SK-N-SH (cell line): ENCODE data around the gene MCC. TPM values are rescaled to one million over a fixed set of nuclear protein-coding genes. Genes with fewer than 3 reads are reported as not detected.

Experiments
- CTCF ChIA-PET: fragments of 300-600, 350-600 bp; formaldehyde crosslinking; extraction: SDS; loops from one replicate; lab custom pipeline; 2021; lab: Yijun Ruan, JAX
- POLR2A ChIA-PET: fragments of 350-600 bp; sonication (Branson Sonifier 250); formaldehyde crosslinking; extraction: SDS; loops from one replicate; lab custom pipeline; 2020; ENCODE audit warnings: antibody characterized with exemption, inconsistent platforms; lab: Yijun Ruan, JAX
- DNase-seq: peaks from one replicate; pipeline ENCODE4 v3.0.0; 2012
- H2AFZ ChIP-seq: fragments of 200-600 bp; sonication (generic); 2 replicates; pipeline ENCODE4 v1.8.1; 2016; ENCODE audit warnings: antibody characterized with exemption, mild to moderate bottlenecking, low read depth
- H3F3A ChIP-seq: fragments of 200-600 bp; sonication (generic); replicated peaks from 2 replicates; pipeline ENCODE3; 2016; ENCODE audit warnings: antibody characterized with exemption, mild to moderate bottlenecking; ENCODE audit not compliant: insufficient read depth
- H3K27ac ChIP-seq, 2 experiments: fragments of 200-500 bp in 1 of 2; fragments of 200-600 bp in 1 of 2; sonication (Bioruptor generic) in 1 of 2; sonication (generic), shearing (Covaris generic) in 1 of 2; 2 replicates each; pipeline versions ENCODE4 v1.5.1 to v1.6.1; 2014 to 2016; ENCODE audit warnings: low read depth in 2 of 2, inconsistent platforms in 1 of 2, low read length in 1 of 2, mild to moderate bottlenecking in 1 of 2, mixed read lengths in 1 of 2
- H3K27me3 ChIP-seq: fragments of 200-600 bp; sonication (generic), shearing (Covaris generic); 2 replicates; pipeline ENCODE4 v1.6.1; 2016; ENCODE audit warnings: mixed run types; ENCODE audit not compliant: insufficient read depth
- H3K36me3 ChIP-seq, 2 experiments: fragments of 200-500 bp in 1 of 2; fragments of 200-600 bp in 1 of 2; sonication (Bioruptor generic) in 1 of 2; sonication (generic) in 1 of 2; replicated peaks in 1 of 2; 2 replicates each; pipeline versions ENCODE3 to v1.5.1; 2014 to 2016; ENCODE audit warnings: low read length in 1 of 2, mild to moderate bottlenecking in 1 of 2; ENCODE audit not compliant: insufficient read depth in 2 of 2, control insufficient read depth in 1 of 2
- H3K4me1 ChIP-seq, 2 experiments: fragments of 200-500 bp in 1 of 2; fragments of 200-600 bp in 1 of 2; sonication (Bioruptor generic) in 1 of 2; sonication (generic), shearing (Covaris generic) in 1 of 2; 2 replicates each; pipeline versions ENCODE4 v1.5.1 to v1.6.1; 2014 to 2016; ENCODE audit warnings: low read depth in 1 of 2, low read length in 1 of 2, mixed run types in 1 of 2; ENCODE audit not compliant: insufficient read depth in 2 of 2, control insufficient read depth in 1 of 2
- H3K4me2 ChIP-seq: fragments of 200-600 bp; sonication (generic), shearing (Covaris generic); 2 replicates; pipeline ENCODE4 v1.6.1; 2017; ENCODE audit warnings: mixed run types
- H3K4me3 ChIP-seq, 2 experiments: fragments of 200-500 bp in 1 of 2; fragments of 200-600 bp in 1 of 2; sonication (Bioruptor generic) in 1 of 2; sonication (generic), shearing (Covaris generic) in 1 of 2; 2 replicates each; pipeline versions ENCODE4 v1.5.1 to v1.8.1; 2014 to 2016; ENCODE audit warnings: low read depth in 2 of 2, inconsistent platforms in 1 of 2, low read length in 1 of 2, mild to moderate bottlenecking in 1 of 2, mixed read lengths in 1 of 2, moderate library complexity in 1 of 2
- H3K79me2 ChIP-seq: fragments of 200-600 bp; sonication (generic); 2 replicates; pipeline ENCODE4 v1.8.1; 2017; ENCODE audit warnings: mild to moderate bottlenecking; ENCODE audit not compliant: insufficient read depth
- H3K9ac ChIP-seq: fragments of 200-600 bp; sonication (generic); 2 replicates; pipeline ENCODE4 v1.6.1; 2017; ENCODE audit warnings: mixed run types
- H3K9me2 ChIP-seq: fragments of 200-600 bp; sonication (generic); 2 replicates; pipeline ENCODE4 v1.6.1; 2017; ENCODE audit warnings: mixed run types
- H3K9me3 ChIP-seq: fragments of 200-600 bp; sonication (generic); 2 replicates; pipeline ENCODE4 v1.6.1; 2017; ENCODE audit warnings: mixed run types, mild to moderate bottlenecking, moderate library complexity
- H4K20me1 ChIP-seq: fragments of 200-600 bp; sonication (generic); 2 replicates; pipeline ENCODE4 v1.6.1; 2017; ENCODE audit warnings: mild to moderate bottlenecking, mixed run types; ENCODE audit not compliant: insufficient read depth
- CTCF ChIP-seq: fragments of 200-600 bp; sonication (generic); IDR thresholded peaks from 2 replicates; pipeline ENCODE4 v1.6.1; 2017; ENCODE audit warnings: antibody characterized with exemption, mild to moderate bottlenecking, moderate library complexity
- ELF1 ChIP-seq: IDR thresholded peaks from 2 replicates; pipeline ENCODE4 v1.4.0; 2012
- EZH2phosphoT487 ChIP-seq: fragments of 200-600 bp; sonication (generic); IDR thresholded peaks from 2 replicates; pipeline ENCODE4 v1.6.1; 2017; ENCODE audit warnings: low read depth, mixed run types, mild to moderate bottlenecking, antibody characterized with exemption, moderate library complexity, borderline replicate concordance
- FOSL2 ChIP-seq: IDR thresholded peaks from 2 replicates; pipeline ENCODE4 v1.4.0; 2012; ENCODE audit warnings: low read depth, mild to moderate bottlenecking, moderate library complexity, borderline replicate concordance
- GATA2 ChIP-seq: sonication (generic); formaldehyde crosslinking; IDR thresholded peaks from 2 replicates; pipeline ENCODE4 v1.5.0; 2020; ENCODE audit warnings: mild to moderate bottlenecking, missing genetic modification reagents
- MXI1 ChIP-seq: IDR thresholded peaks from 2 replicates; pipeline ENCODE4 v1.6.1; 2012; ENCODE audit warnings: mild to moderate bottlenecking, low read depth, low read length, improper control_type of control experiment
- NFIC ChIP-seq: IDR thresholded peaks from 2 replicates; pipeline ENCODE4 v1.4.0; 2012; ENCODE audit warnings: borderline replicate concordance
- NRF1 ChIP-seq: IDR thresholded peaks from 2 replicates; pipeline ENCODE4 v1.6.1; 2012; ENCODE audit warnings: low read depth, mild to moderate bottlenecking, low read length
- RAD21 ChIP-seq: IDR thresholded peaks from 2 replicates; pipeline ENCODE4 v1.6.1; 2012; ENCODE audit warnings: mild to moderate bottlenecking, low read length
- RCOR1 ChIP-seq: fragments of 150-350 bp; IDR thresholded peaks from 2 replicates; pipeline ENCODE4 v1.6.1; 2017; ENCODE audit warnings: antibody characterized with exemption, low read length
- RXRA ChIP-seq: IDR thresholded peaks from 2 replicates; pipeline ENCODE4 v1.4.0; 2012; ENCODE audit warnings: low read depth, mild to moderate bottlenecking, borderline replicate concordance
- SIN3A ChIP-seq: IDR thresholded peaks from 2 replicates; pipeline ENCODE4 v1.6.1; 2012; ENCODE audit warnings: low read depth, mild to moderate bottlenecking, low read length, moderate library complexity, borderline replicate concordance
- TAF1 ChIP-seq: IDR thresholded peaks from 2 replicates; pipeline ENCODE4 v1.6.1; 2012; ENCODE audit warnings: low read depth, mild to moderate bottlenecking, low read length, moderate library complexity, borderline replicate concordance
- YY1 ChIP-seq: IDR thresholded peaks from 2 replicates; pipeline ENCODE4 v1.4.0; 2012; ENCODE audit warnings: low read depth, mild to moderate bottlenecking
- ZBTB33 ChIP-seq: IDR thresholded peaks from 2 replicates; pipeline ENCODE4 v1.4.0; 2012; ENCODE audit warnings: low read depth, borderline replicate concordance
- WGBS: methylation state at CpG from one replicate; pipeline ENCODE4 v1.1.6; 2017; ENCODE audit warnings: low lambda C conversion rate; 5-methylcytosine and 5-hydroxymethylcytosine counted together
- polyA plus RNA-seq, 3 experiments: library from polyadenylated mRNA; depleted of rRNA; stranded (reverse); fragments of >200 nt; gene quantifications; 2 replicates each; pipeline ENCODE4 v1.2.3, GENCODE V29; 2012
- TF ChIP-seq, protein P1 (sequence below): fragments of 150-350 bp; IDR thresholded peaks from 2 replicates; pipeline ENCODE4 v1.6.1; 2016; ENCODE audit warnings: mild to moderate bottlenecking, low read depth, low read length
- TF ChIP-seq, protein P2 (sequence below): fragments of 150-350 bp; IDR thresholded peaks from 2 replicates; pipeline ENCODE4 v1.6.1; 2017; ENCODE audit warnings: antibody characterized with exemption, low read length, low read depth, borderline replicate concordance

MCC gene
- polyA plus RNA-seq, 1 of the 3 experiments (the other 2 are of a cell fraction) = 3.6 TPM

DNA sequence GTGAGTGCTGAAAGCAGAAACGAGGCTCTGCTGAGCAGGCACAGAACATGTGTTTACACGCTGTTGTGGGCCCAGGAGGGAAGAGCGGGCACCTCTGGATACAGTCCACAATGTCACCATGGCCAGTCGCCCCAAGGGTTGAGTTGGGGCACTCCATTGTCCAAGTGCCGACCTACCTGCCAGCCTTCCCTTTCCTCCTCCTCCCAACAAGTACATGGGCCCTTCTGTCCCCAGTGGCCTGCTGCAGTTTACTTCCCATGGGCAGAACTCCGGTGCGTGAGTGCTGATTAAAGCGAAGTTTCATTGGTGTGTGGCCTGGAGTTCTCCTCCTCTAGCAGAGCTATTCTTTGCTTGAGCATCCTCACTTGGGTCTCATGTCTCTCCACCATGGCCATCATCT is 461.2 kb downstream of the MCC start:
- H3K4me2 ChIP-seq = no peak overlapping the region
- H3K9me3 ChIP-seq = no peaks in the 10 kb centered on the region
- H3K4me1 ChIP-seq = peaks cover 0 to 8% of the 10 kb centered on the region in 2 experiments; a peak in 3 of 4 replicates
- 94% methylated on average over 8 of the region's 8 CpGs for WGBS
- H3K9ac ChIP-seq = no peak overlapping the region
- no peaks in the 10 kb centered on the region for H4K20me1 ChIP-seq
- no peaks in the 10 kb centered on the region for H3K79me2 ChIP-seq
- no peaks in the 10 kb centered on the region for H3K9me2 ChIP-seq
- CTCF ChIA-PET = no interaction called here
- no peak overlapping the region for H3K4me3 ChIP-seq
- no peak for TF ChIP-seq CTCF
- TF ChIP-seq, protein P1, sequence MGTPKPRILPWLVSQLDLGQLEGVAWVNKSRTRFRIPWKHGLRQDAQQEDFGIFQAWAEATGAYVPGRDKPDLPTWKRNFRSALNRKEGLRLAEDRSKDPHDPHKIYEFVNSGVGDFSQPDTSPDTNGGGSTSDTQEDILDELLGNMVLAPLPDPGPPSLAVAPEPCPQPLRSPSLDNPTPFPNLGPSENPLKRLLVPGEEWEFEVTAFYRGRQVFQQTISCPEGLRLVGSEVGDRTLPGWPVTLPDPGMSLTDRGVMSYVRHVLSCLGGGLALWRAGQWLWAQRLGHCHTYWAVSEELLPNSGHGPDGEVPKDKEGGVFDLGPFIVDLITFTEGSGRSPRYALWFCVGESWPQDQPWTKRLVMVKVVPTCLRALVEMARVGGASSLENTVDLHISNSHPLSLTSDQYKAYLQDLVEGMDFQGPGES = no peak
- TF ChIP-seq, all 33 proteins: peak for 0
- POLR2A ChIA-PET = no interaction called here
- Histone ChIP-seq H3K27me3 (no peaks in the 10 kb centered on the region), H3K27ac (no peak overlapping the region), H3K36me3 (peaks cover 19 to 54% of the 10 kb centered on the region in 2 experiments), H3F3A (peaks cover 7% of the 10 kb centered on the region), H2AFZ (no peak overlapping the region)
- no peak for DNase-seq

- Histone ChIP-seq H3K4me3 (no peak overlapping the region), H3K79me2 (0 out of 2 replicates have a peak, but pooled peaks cover 3% of the 10 kb centered on the region), H3K27me3 (no peaks in the 10 kb centered on the region), H3K9ac (no peak overlapping the region), H4K20me1 (no peaks in the 10 kb centered on the region), H3K36me3 (peaks cover 19 to 58% of the 10 kb centered on the region in 2 experiments), H3K9me2 (no peaks in the 10 kb centered on the region), H3K27ac (no peak overlapping the region; a peak in 1 of 4 replicates), H3K4me2 (no peak overlapping the region), H3K4me1 (peaks cover 4 to 6% of the 10 kb centered on the region in 2 experiments; a peak in 3 of 4 replicates), H3F3A (peaks cover 7% of the 10 kb centered on the region), H2AFZ (no peak overlapping the region), H3K9me3 (no peaks in the 10 kb centered on the region)
- ChIA-PET CTCF (interaction anchor here (1.5 to 2.0 kb wide), 2 partner anchors 31 to 580 kb away, joined by 4 to 8 read pairs; no protein-coding TSS in a partner anchor), POLR2A (no interaction called here)
- DNase-seq = no peak
- WGBS = 94% methylated on average over 4 of the region's 4 CpGs
- TF ChIP-seq TAF1 (no peak), GATA2 (CRISPR knock-in tag) (no peak), SIN3A (no peak), RXRA (no peak), ELF1 (no peak), EZH2phosphoT487 (no peak), NRF1 (no peak), YY1 (no peak), RAD21 (no peak), NFIC (no peak), FOSL2 (no peak), MXI1 (no peak), RCOR1 (no peak), ZBTB33 (no peak), CTCF (no peak)
- TF ChIP-seq, protein P2, sequence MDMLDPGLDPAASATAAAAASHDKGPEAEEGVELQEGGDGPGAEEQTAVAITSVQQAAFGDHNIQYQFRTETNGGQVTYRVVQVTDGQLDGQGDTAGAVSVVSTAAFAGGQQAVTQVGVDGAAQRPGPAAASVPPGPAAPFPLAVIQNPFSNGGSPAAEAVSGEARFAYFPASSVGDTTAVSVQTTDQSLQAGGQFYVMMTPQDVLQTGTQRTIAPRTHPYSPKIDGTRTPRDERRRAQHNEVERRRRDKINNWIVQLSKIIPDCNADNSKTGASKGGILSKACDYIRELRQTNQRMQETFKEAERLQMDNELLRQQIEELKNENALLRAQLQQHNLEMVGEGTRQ = no peak
- TF ChIP-seq, protein P1 = no peak
Observed at GRCh38 chr5:113026211-113026610, 462.0 kb downstream of the MCC start.
